Muscle of leg (tissue), 11 donors: Measurements from ENCODE around the gene WWOX. TPM values are rescaled to one million over a fixed set of nuclear protein-coding genes. Genes with fewer than 3 reads are reported as not detected.
A peak's percentile ranks its signal among the peaks of the same experiment; 100 is the strongest.

ENCODE experiments used
- DNase-seq: peaks from one replicate; pipeline ENCODE4 v3.0.0; 2013
- H3K27ac ChIP-seq: one replicate; pipeline ENCODE4 v1.5.1; 2013; ENCODE audit warnings: mild to moderate bottlenecking, low read length, control low read depth
- H3K27me3 ChIP-seq: one replicate; pipeline ENCODE4 v1.6.1; 2013; ENCODE audit warnings: low read length; ENCODE audit not compliant: control insufficient read depth, insufficient read depth
- H3K36me3 ChIP-seq: one replicate; pipeline ENCODE4 v1.6.1; 2013; ENCODE audit warnings: low read length; ENCODE audit not compliant: control insufficient read depth, insufficient read depth
- H3K4me1 ChIP-seq: one replicate; pipeline ENCODE4 v1.6.1; 2013; ENCODE audit warnings: low read length; ENCODE audit not compliant: control insufficient read depth, insufficient read depth
- H3K4me3 ChIP-seq: one replicate; pipeline ENCODE4 v1.5.1; 2013; ENCODE audit warnings: low read length, control low read depth
- H3K9me3 ChIP-seq: replicated peaks from 2 replicates; pipeline ENCODE4 v1.6.1; 2013; ENCODE audit warnings: low read depth, low read length; ENCODE audit not compliant: control insufficient read depth
- WGBS: methylation state at CpG from one replicate; pipeline ENCODE4 v1.1.5; 2013; ENCODE audit warnings: missing lambda C conversion rate; ENCODE audit not compliant: insufficient coverage; 5-methylcytosine and 5-hydroxymethylcytosine counted together
- polyA plus RNA-seq, 8 donors: library from polyadenylated mRNA; unstranded; fragments of 120-200 nt; gene quantifications; one replicate each; pipeline versions ENCODE4 v1.2.1 to v1.2.3, GENCODE V29; 2013; ENCODE audit warnings: inconsistent platforms in 1 of 8, low replicate concordance in 1 of 8; ENCODE audit not compliant: insufficient read length in 8 of 8, insufficient read depth in 1 of 8
- total RNA-seq: library from RNA; stranded (reverse); fragments of 120-200 nt; gene quantifications from one replicate; pipeline ENCODE4 v1.2.4, GENCODE V29; 2013

Gene WWOX
- total and polyA plus RNA-seq, 9 donors = 8.1 to 15.8 (median 12.2) TPM

DNA sequence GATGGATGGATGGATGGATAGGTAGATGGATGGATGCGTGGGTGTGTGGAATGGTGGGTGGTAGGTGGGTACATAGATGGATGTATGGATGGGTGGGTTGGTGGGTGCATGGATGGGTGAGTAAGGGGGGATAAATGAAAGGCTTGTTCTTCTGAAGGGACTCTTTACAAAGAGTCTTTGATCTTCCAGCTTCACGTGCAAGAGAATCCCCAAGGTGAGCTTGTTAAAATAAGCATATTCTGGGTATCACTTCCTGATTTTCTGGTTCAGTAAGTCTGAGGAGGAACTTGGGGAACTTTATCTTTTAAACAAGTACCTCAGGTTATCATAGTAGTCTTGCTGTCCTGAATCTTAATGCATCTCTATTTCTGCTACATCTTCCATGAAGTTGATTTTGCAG lies 862.0 kb downstream of the WWOX start:
- H3K27me3 ChIP-seq = no peaks in the 10 kb centered on the region
- peaks cover 5% of the 10 kb centered on the region for H3K4me1 ChIP-seq
- H3K9me3 ChIP-seq = peaks cover 6% of the 10 kb centered on the region
- 83% methylated on average over 1 of the region's 2 CpGs for WGBS
- no peak overlapping the region for H3K27ac ChIP-seq
- no peak for DNase-seq
- no peak overlapping the region for H3K4me3 ChIP-seq
- no peaks in the 10 kb centered on the region for H3K36me3 ChIP-seq

GRCh38 chr16:78962457-78962929 lies 863.0 kb downstream of the WWOX start:
- no peak for DNase-seq
- no peak overlapping the region for H3K27ac ChIP-seq
- no peaks in the 10 kb centered on the region for H3K36me3 ChIP-seq
- WGBS = 100% methylated on average over 1 of the region's 2 CpGs
- no peaks in the 10 kb centered on the region for H3K4me1 ChIP-seq
- H3K27me3 ChIP-seq = no peaks in the 10 kb centered on the region
- no peak overlapping the region for H3K4me3 ChIP-seq
- H3K9me3 ChIP-seq = peaks cover 6% of the 10 kb centered on the region

DNA sequence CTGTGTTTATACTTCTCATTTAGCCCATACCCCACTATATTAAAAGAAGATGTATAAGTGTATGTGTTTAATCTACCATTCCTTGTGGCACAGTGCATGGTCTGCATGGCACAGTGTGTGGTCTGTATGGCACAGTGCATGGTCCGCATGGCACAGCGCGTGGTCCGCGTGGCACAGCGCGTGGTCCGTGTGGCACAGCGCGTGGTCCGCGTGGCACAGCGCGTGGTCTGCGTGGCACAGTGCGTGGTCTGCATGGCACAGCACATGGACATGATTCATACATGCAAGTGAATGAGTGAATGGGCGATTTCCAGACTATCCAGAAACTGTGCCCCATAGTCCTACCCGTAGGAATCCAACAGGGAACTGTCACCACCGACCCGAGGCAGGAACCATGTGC lies 868.5 kb downstream of the WWOX start:
- Histone ChIP-seq H3K27me3 (no peaks in the 10 kb centered on the region), H3K4me1 (peaks cover 16% of the 10 kb centered on the region), H3K9me3 (peaks cover 6% of the 10 kb centered on the region), H3K4me3 (no peak overlapping the region), H3K27ac (no peak overlapping the region), H3K36me3 (no peaks in the 10 kb centered on the region)
- no peak for DNase-seq
- 78% methylated on average over 11 of the region's 20 CpGs for WGBS

GRCh38 chr16:78969721-78970120 lies 870.3 kb downstream of the WWOX start:
- peaks cover 3% of the 10 kb centered on the region for H3K9me3 ChIP-seq
- H3K27me3 ChIP-seq = no peaks in the 10 kb centered on the region
- H3K36me3 ChIP-seq = no peaks in the 10 kb centered on the region
- DNase-seq = no peak
- H3K4me3 ChIP-seq = no peak overlapping the region
- 73% methylated on average over 2 of the region's 3 CpGs for WGBS
- no peak overlapping the region for H3K27ac ChIP-seq
- peaks cover 20% of the 10 kb centered on the region for H3K4me1 ChIP-seq

- DNase-seq = no peak
- Histone ChIP-seq H3K9me3 (no peaks in the 10 kb centered on the region), H3K36me3 (no peaks in the 10 kb centered on the region), H3K4me1 (peaks cover 20% of the 10 kb centered on the region), H3K4me3 (no peak overlapping the region), H3K27ac (no peak overlapping the region), H3K27me3 (no peaks in the 10 kb centered on the region)
- WGBS = 83% methylated on average over 1 of the region's 2 CpGs
Observed at GRCh38 chr16:78970650-78971049, 871.2 kb downstream of the WWOX start.

DNA sequence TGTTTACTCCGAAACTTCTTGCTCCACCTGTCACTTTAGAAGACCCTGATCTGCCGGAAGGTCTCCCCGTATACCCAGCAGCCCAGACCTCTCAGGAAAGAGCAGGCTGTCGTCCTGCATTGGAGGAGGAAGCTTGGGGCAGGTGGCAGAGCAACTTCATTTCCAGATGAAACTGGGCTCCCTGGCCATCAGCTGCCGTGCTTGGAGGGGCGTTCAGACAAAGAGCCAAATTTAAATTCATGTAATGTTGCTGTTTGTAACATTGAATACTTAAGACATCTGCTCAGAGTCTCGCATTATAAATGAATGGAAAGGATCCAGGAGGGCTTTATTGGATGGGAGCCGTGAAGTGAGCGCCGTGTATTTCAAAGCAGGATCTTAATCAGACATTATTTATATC lies 872.6 kb downstream of the WWOX start:
- Histone ChIP-seq H3K4me3 (no peak overlapping the region), H3K36me3 (no peaks in the 10 kb centered on the region), H3K9me3 (no peaks in the 10 kb centered on the region), H3K27ac (peak overlapping the region; percentile 65), H3K4me1 (peaks cover 20% of the 10 kb centered on the region), H3K27me3 (no peaks in the 10 kb centered on the region)
- peak; percentile 61 for DNase-seq
- WGBS = 19% methylated on average over 4 of the region's 10 CpGs

- no CpG with 5 or more reads among the region's 13 CpGs for WGBS
- H3K4me1 ChIP-seq = peaks cover 20% of the 10 kb centered on the region
- DNase-seq = no peak
- H3K36me3 ChIP-seq = no peaks in the 10 kb centered on the region
- no peaks in the 10 kb centered on the region for H3K9me3 ChIP-seq
- H3K4me3 ChIP-seq = peak overlapping the region; percentile 10
- no peaks in the 10 kb centered on the region for H3K27me3 ChIP-seq
- H3K27ac ChIP-seq = peak overlapping the region; percentile 65
Observed at GRCh38 chr16:78972986-78973385, 873.5 kb downstream of the WWOX start.

- H3K27me3 ChIP-seq = no peaks in the 10 kb centered on the region
- 98% methylated on average over 8 of the region's 10 CpGs for WGBS
- H3K27ac ChIP-seq = no peak overlapping the region
- no peaks in the 10 kb centered on the region for H3K36me3 ChIP-seq
- no peaks in the 10 kb centered on the region for H3K9me3 ChIP-seq
- H3K4me1 ChIP-seq = peaks cover 19% of the 10 kb centered on the region
- no peak for DNase-seq
- no peak overlapping the region for H3K4me3 ChIP-seq
Observed at GRCh38 chr16:78976212-78976611, 876.8 kb downstream of the WWOX start.

DNA sequence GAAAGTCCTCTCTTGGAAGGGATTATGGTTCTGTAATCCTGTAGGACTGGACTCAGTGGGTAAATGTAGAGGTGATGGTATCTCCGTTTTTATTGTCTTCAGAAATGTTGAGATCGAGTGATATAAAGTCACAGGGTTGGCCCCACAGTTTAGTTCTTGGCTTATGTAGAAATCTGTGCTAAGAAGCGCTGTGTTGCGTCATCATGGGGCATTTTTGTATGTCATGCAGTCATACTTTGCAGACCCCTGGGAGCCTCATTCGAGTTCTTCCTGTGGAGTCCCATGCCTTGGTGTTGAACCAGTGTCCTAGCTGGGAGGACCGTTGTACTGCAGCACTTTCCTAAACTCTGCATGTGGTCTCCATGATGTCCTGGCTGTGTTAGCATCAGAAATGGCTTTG lies 881.4 kb downstream of the WWOX start:
- Histone ChIP-seq H3K4me1 (peaks cover 24% of the 10 kb centered on the region), H3K27me3 (no peaks in the 10 kb centered on the region), H3K36me3 (no peaks in the 10 kb centered on the region), H3K9me3 (peaks cover 3% of the 10 kb centered on the region), H3K4me3 (no peak overlapping the region), H3K27ac (no peak overlapping the region)
- WGBS = 90% methylated on average over 5 of the region's 6 CpGs
- no peak for DNase-seq

- H3K36me3 ChIP-seq = no peaks in the 10 kb centered on the region
- 25% methylated on average over 3 of the region's 10 CpGs for WGBS
- no peaks in the 10 kb centered on the region for H3K27me3 ChIP-seq
- peaks cover 28% of the 10 kb centered on the region for H3K4me1 ChIP-seq
- no peak overlapping the region for H3K4me3 ChIP-seq
- peak overlapping the region; percentile 42 for H3K27ac ChIP-seq
- DNase-seq = peak; percentile 78
- peaks cover 3% of the 10 kb centered on the region for H3K9me3 ChIP-seq
Observed at GRCh38 chr16:78982096-78982744, 882.8 kb downstream of the WWOX start.

DNA sequence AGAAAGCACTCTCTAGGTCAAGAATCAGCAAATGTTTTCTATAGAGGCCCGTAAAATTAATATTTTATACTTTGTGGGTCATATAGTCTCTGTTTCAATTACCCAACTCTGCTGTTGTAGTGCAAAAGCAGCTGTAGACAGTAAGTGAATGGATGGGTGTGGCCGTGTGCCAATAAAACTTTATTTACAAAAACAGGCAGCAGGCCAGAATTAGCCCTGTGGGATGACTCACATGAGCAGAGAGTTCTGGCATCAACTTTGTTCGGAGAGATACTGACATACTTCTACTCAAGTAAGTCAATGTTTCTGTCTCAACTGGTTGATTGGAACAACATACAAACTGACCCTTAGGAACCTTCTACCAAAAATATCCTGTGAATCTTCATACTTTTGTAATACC lies 884.9 kb downstream of the WWOX start:
- no peaks in the 10 kb centered on the region for H3K36me3 ChIP-seq
- DNase-seq = no peak
- WGBS = 60% methylated on average over 1 of the region's 3 CpGs
- H3K9me3 ChIP-seq = peaks cover 3% of the 10 kb centered on the region
- peaks cover 28% of the 10 kb centered on the region for H3K4me1 ChIP-seq
- no peaks in the 10 kb centered on the region for H3K27me3 ChIP-seq
- H3K4me3 ChIP-seq = no peak overlapping the region
- no peak overlapping the region for H3K27ac ChIP-seq
